Kidney (tissue), 14 donors: ENCODE results near the gene CLDN10. TPM values are rescaled to one million over a fixed set of nuclear protein-coding genes. Genes with fewer than 3 reads are reported as not detected.

Experiments used
- DNase-seq, 5 donors: peaks; one replicate each; pipeline ENCODE4 v3.0.0-alpha.2; 2013 to 2020
- FAIRE-seq: peaks from 2 replicates; lab custom pipeline; 2012; peaks lifted over from hg19 to GRCh38; lab: Jason Lieb, UNC
- H3K27ac ChIP-seq, 2 donors: one replicate each; pipeline ENCODE4 v1.7.0; 2013; ENCODE audit warnings: low read depth in 2 of 2, low read length in 2 of 2, inconsistent platforms in 1 of 2
- H3K27me3 ChIP-seq: one replicate; pipeline ENCODE4 v1.7.1; 2013; ENCODE audit warnings: low read length, inconsistent platforms; ENCODE audit not compliant: control insufficient read depth, insufficient read depth
- H3K36me3 ChIP-seq, 3 donors: one replicate each; pipeline versions ENCODE4 v1.7.0 to v1.7.1; 2013; ENCODE audit warnings: low read length in 3 of 3, control low read depth in 1 of 3, inconsistent platforms in 1 of 3; ENCODE audit not compliant: insufficient read depth in 3 of 3, control insufficient read depth in 2 of 3
- H3K4me1 ChIP-seq, 3 donors: one replicate each; pipeline versions ENCODE4 v1.7.0 to v1.7.1; 2013; ENCODE audit warnings: low read length in 3 of 3, inconsistent platforms in 1 of 3, low read depth in 1 of 3; ENCODE audit not compliant: control insufficient read depth in 2 of 3, insufficient read depth in 2 of 3
- H3K4me3 ChIP-seq, 3 donors: one replicate each; pipeline versions ENCODE4 v1.7.0 to v1.8.1; 2013; ENCODE audit warnings: low read length in 3 of 3, control low read depth in 1 of 3, inconsistent platforms in 1 of 3
- H3K9ac ChIP-seq, 3 donors: one replicate each; pipeline versions ENCODE4 v1.7.0 to v1.7.1; 2013; ENCODE audit warnings: low read length in 3 of 3, control low read depth in 1 of 3, inconsistent platforms in 1 of 3
- H3K9me3 ChIP-seq, 3 donors: one replicate each; pipeline versions ENCODE4 v1.7.0 to v1.7.1; 2013; ENCODE audit warnings: low read length in 3 of 3, control low read depth in 1 of 3, inconsistent platforms in 1 of 3; ENCODE audit not compliant: control insufficient read depth in 2 of 3, insufficient read depth in 1 of 3
- CTCF ChIP-seq: IDR thresholded peaks from 3 replicates; pipeline ENCODE4 v1.5.1; 2012; ENCODE audit warnings: mild to moderate bottlenecking, moderate library complexity, borderline replicate concordance; ENCODE audit not compliant: insufficient read depth; ENCODE audit errors: extremely low read depth
- intact Hi-C: fragments of 100-400 bp; cut with DNase I; formaldehyde crosslinking; loops from one replicate; pipeline ENCODE4 v1.11.1; 2022
- polyA plus RNA-seq: library from polyadenylated mRNA; stranded (reverse); fragments of 350-450 nt; fragmentation: Illumina TruSeq; extraction: RNeasy Lipid Tissue Mini Kit (QIAGEN cat#74804); gene quantifications from one replicate; pipeline ENCODE4 v1.2.3, GENCODE V29; 2014; ENCODE audit warnings: low read depth, low replicate concordance; ENCODE audit not compliant: insufficient read depth
- total RNA-seq: library from RNA; stranded (reverse); fragmentation: NEBNext Ultra II Directional; extraction: Animal tissue kit (Norgen Biotek cat#: 25700); gene quantifications from one replicate; pipeline ENCODE4 v1.2.1, GENCODE V29; 2021
- donor health status: control.
- donor health status: control.
- donor health status: control.
- donor health status: control.
- donor health status: control.
- donor health status: DM: yes; HTN: yes; CAD: no.
- donor health status: Normal renal cell carcinoma (clear cell type).

CLDN10 gene
- total and polyA plus RNA-seq, 2 donors from 2014 or later: 144 to 174 TPM

- H3K4me3 ChIP-seq: no peak overlapping the region
- DNase-seq (no peak), FAIRE-seq (no peak)
- H3K9me3 ChIP-seq: no peaks in the 10 kb centered on the region
- intact Hi-C loops: no loop called here
- H3K9ac ChIP-seq: no peak overlapping the region
- H3K27ac ChIP-seq: no peak overlapping the region
- H3K36me3 ChIP-seq: peaks cover 3 to 21% (median 4%) of the 10 kb centered on the region in 3 donors
- TF ChIP-seq CTCF: no peak
- H3K4me1 ChIP-seq: no peaks in the 10 kb centered on the region
- no peaks in the 10 kb centered on the region for H3K27me3 ChIP-seq
Measured at GRCh38 chr13:95579303-95579702, 26.8 kb downstream of the CLDN10 start.

- Histone ChIP-seq H3K9ac (no peak overlapping the region), H3K27me3 (no peaks in the 10 kb centered on the region), H3K4me3 (no peak overlapping the region), H3K27ac (no peak overlapping the region), H3K36me3 (peaks cover 7 to 20% (median 9%) of the 10 kb centered on the region in 3 donors), H3K9me3 (no peaks in the 10 kb centered on the region), H3K4me1 (no peaks in the 10 kb centered on the region)
- no peak for DNase-seq
- TF ChIP-seq CTCF: no peak
- FAIRE-seq: no peak
- intact Hi-C loops: no loop called here
Measured at GRCh38 chr13:95585867-95586266, 33.3 kb downstream of the CLDN10 start.

GRCh38 chr13:95588134-95588533 is 35.6 kb downstream of the CLDN10 start:
- TF ChIP-seq CTCF: no peak
- no peaks in the 10 kb centered on the region for H3K4me1 ChIP-seq
- H3K4me3 ChIP-seq: no peak overlapping the region
- no peak for DNase-seq
- no peak overlapping the region for H3K9ac ChIP-seq
- no peak for FAIRE-seq
- intact Hi-C loops: no loop called here
- peaks cover 8 to 17% (median 9%) of the 10 kb centered on the region in 3 donors for H3K36me3 ChIP-seq
- no peaks in the 10 kb centered on the region for H3K9me3 ChIP-seq
- H3K27ac ChIP-seq: no peak overlapping the region
- H3K27me3 ChIP-seq: no peaks in the 10 kb centered on the region

- DNase-seq (no peak), FAIRE-seq (no peak)
- Histone ChIP-seq H3K4me1 (no peaks in the 10 kb centered on the region), H3K27ac (no peak overlapping the region), H3K36me3 (peaks cover 9 to 17% (median 9%) of the 10 kb centered on the region in 3 donors), H3K4me3 (no peak overlapping the region), H3K9ac (no peak overlapping the region), H3K27me3 (no peaks in the 10 kb centered on the region), H3K9me3 (no peaks in the 10 kb centered on the region)
- no peak for TF ChIP-seq CTCF
- intact Hi-C loops: no loop called here
Measured at GRCh38 chr13:95588721-95589120, 36.2 kb downstream of the CLDN10 start.
